NCI-H2227 (cell line): ENCODE measurements around the gene ZNF652.
"Not testable (repeated sequence)": the region's sequence is repeated elsewhere in the genome, so short reads cannot be mapped to it uniquely, and the experiment has no call there.

Source experiments
- DNase-seq: peaks from one replicate; lab custom pipeline; 2025; ENCODE audit not compliant: unreplicated experiment; lab: John Stamatoyannopoulos, UW

ZNF652 gene

DNA sequence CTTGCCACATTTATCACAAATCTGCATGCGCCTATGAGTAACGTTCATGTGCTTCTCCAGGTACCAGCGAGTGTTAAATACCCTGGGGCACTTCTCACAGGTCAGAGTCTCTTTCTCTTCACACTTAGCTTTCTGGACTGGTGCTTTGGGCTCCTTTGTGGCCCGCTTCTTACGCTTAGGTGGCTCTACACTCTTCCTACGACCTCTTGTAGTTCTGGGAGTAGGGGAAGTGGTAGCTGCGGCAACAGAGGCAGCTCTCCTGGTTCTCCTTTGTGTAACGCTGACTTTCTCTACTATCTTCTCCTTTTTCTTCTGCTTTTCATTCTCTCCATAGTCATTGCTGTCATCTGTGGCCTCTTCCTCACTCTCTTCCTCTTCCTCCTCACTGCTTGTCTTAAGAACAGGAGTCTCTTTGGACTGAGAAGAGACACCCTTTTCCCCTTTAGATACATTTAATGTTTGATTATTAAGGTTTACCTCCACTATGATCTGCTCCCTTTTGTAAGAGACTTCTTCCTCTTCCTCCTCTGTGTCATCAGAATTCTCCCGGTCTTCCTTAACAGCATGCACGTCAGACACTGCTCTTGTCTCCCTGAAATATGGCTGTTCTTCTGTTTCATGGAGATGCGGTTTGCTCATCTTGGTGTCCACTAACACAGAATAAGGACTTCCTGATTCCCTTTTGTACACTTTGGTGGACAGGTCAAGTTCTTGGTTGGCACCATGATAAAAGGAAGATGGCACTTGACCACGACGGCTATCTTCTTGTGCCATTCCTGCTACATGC, 45.0 kb downstream of the ZNF652 start:
- no peak for DNase-seq

DNA sequence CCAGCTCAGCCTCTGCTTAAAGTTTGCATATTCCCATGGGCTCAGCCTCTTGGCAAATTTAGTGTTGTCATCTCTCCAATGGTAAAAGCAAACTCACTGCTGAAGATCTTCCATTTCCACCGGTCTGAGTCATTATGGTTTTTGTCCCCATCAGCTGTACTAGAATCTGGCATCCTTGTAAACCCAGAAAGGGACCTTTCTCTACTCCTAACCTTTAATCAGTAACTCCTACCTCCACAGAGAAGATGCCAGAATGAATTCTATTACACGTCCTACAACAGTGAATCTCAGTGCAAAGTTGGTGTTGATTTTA, 45.8 kb downstream of the ZNF652 start:
- no peak for DNase-seq

DNA sequence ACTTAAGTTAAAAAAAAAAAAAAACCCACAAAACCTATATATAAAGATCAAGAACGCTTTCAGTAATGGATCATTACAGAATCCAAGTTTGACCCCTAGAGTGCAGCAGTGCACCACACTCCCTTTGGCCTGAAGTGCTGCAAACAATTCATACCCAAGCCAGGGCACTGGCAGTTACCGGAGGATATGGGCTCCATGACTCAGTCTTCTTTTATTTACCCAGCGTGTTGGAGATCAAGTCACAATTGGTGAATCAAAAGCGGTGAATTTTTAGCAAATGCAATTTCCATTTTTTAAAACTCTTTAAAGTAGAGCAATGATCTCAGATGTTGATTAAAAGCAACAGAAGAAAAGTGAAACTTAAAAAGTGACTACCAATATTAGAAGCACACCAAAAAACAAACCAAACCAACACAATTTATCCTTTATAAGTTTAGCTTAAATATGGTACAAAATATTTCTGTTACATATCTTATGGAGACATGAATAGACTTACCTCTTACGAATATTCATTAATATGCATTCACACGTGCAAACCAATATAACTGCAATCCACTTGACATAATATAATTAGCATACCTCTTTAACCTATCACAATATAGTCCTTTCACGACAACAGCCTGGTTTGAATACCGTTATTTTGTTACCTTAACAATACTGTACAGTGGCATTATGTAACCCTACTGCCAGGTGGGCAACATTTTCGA, 46.3 kb downstream of the ZNF652 start:
- peak; percentile 59 for DNase-seq

DNA sequence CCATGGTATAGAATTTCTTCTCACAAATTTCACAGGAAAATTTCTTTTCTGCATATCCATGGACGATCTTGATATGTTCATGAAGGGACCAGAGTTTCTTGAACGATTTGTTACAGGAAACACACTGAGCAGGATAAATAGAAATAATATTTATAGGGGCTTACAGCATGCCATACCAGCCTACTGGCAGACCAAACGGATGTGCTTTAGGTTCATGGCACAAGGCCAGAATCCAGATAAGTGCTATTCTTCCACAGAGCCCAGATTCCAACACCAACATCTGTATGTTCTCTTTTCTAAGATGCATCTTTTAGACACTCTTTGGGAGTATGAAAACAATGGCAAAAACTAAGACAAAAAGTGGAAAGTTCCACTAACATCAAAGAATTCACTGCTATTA, 49.3 kb downstream of the ZNF652 start:
- no peak for DNase-seq

DNA sequence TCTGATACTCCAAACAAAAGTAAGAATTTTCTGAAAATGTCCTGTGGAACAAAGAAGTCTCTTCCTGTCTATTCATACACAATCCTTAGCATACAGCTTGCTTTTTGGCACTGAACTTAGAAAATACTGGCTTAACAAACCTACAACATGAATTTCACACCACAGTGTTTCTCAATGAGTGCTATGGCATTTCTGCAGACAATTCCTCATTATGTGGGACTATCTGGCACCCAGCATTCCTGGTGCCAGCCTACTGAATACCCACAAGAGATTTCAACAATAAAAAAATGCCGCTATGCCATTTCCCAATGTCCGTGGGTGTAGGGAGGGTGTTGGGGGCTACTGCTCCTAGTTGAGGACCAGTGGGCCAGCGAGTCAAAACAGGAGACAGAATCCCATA, 62.1 kb downstream of the ZNF652 start:
- DNase-seq: no peak

DNA sequence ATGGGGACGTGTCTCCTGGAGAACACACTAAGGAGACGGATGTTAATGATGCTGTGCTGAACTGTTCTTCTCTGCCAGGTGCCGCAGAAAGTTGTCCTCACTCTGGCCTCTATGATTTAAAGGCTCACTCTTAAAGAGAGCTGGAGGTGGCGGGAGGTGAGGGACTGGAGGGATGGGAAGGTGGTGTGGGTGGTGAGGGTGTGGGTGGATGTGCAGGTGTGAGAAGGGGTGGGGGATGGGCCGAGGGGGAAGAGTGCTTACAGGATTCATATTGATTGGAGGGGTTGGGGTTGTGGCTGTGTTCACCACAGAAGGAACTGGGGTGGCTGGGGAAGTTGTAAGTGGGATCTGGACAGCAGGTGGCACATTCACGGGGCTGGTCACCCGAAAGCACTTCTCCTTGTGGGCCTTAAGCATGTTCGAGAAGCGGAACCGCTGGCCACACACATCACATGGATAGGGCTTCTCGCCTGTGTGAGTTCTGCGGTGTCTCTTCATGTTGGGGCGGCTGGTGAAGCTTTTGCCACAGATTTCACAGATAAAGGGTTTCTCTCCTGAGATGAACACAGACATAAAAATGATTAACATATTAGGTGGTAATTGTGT, 63.6 kb downstream of the ZNF652 start:
- DNase-seq: no peak

DNA sequence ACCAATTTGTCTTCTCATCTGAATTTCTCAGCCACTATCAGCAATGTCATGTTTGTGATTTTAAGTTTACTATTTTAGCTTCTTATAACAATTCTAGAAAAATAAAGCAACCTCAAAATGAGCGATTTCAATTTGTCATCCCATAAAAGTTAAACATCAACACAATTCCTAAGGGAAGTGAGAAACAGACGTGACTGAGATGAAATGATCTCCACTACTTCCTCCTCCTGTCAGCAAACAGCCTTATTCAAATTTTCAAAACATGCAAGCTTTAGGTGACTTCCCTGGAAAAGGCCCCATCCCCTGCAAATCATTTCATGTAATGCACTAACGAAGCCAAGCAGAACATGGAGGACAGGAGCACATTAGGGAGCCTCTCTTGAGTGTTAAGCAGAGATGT, 64.9 kb downstream of the ZNF652 start:
- DNase-seq: no peak

DNA sequence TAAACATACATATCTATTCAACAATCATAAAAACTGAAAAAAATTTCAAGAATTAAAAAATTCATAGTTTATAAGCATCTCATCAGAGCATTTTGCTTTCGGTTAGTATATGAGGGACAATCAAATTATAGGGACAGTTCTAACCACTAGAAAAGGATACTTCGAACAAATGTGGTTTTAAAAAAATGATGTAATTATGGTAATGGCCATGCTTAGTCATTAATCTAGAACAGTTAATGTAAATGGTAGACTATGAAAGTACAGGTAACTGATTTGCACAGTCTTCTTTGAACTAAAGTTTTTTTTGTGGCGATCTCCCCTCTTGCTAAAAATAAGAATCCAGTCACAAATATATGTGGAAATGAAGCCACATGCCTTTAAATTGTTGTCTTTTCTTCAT, 67.9 kb downstream of the ZNF652 start:
- no peak for DNase-seq

DNA sequence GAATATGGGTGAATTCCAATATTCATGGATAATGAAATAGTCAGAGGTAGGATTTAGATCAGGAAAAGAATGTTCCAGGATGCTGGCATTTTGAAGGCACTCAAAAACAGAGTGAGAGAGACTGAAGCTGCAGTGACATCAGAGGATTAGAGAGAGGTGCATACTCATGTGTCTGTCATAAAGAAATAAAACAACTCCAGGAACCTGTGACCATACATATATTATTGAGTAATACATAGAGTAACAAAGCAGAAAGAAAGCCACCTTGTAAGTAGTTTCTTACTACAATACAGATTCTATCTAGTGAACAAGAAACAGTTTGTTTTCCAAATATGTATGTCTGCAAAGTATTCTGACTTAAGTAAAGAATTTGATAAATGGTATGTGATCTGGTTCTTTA, 69.1 kb downstream of the ZNF652 start:
- DNase-seq: no peak

DNA sequence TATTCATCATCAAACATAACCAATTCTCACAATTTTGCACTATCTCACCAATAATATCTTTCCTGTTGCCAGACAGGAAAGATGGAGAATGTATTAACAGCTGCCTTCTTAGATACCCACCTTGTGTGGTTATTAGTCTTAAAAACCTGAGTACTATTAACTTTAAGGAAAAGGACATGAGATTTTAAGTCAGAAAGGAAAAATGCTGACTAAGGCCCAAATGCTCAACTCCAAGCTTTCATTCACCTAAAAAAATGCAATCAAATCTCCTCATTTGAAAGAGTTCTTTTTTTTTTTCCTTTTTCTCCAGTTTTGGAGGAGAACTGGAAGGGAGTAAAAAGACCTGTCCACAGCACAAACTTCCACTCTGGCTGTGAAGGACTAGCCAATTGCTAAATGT, 70.1 kb downstream of the ZNF652 start:
- DNase-seq: no peak

DNA sequence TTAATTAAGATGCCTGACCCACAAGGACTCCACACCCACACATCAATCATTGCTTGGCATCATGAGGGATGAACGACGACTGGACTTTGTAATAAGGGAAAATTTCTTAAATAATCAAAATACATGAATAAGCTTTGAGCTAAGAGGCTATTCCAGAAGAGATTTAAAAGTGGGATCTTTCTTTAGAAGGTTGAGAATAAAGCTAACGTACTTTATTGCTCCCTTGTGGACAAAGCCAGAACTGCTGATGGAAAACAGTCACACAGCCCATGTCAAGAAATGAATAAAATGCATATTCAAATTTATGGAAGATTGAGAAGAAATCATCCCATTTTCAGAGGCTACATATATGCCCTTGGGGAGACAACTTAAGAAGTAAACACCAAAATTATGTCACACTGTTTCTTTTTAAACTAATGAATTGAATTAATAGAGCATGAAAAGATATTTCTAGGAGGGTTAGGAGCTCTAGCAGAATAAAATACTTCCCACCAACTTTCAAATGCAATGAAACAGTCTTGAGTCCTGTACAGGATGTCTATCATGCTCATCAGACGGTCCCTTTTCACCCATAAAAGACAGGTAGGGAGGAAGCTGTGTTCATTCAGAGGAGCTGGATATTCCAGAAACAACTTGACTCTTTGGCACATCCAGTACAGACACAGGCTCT, 71.2 kb downstream of the ZNF652 start:
- peak; percentile 42 for DNase-seq

DNA sequence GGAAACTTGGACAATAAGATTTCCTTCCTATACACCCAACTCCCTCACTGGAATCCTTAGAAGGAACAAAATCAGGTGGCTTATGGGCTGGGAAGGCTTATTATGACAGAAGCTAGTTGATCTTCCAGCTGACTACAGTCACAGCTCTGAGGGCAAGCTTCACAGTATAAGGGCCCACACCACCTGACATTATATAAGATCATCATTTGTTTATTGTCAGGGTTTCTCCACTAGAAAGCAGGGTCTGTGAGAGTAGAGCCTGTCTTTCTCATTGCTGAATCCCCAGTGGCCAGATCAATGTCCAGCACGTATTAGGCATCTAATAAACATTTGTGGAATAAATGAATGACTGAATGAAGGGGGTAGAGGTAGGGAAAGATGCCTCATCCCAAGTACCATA, 73.7 kb downstream of the ZNF652 start:
- no peak for DNase-seq

DNA sequence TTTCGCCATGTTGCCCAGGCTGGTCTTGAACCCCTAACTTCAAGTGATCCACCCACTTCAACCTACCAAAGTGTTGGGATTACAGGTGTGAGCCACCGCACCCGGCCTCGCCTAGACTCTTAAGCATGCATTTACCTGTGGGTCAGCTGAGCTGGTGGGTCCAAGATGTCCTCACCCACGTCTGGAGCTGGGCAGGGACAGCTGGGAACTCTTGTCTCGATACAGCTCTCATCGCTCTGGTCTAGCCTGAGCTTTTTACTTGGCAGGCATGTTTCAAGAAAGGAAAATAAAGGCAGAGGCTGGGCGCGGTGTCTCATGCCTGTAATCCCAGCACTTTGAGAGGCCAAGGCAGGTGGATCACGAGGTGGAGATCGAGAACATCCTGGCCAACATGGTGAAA, 74.6 kb downstream of the ZNF652 start:
- DNase-seq: no peak

DNA sequence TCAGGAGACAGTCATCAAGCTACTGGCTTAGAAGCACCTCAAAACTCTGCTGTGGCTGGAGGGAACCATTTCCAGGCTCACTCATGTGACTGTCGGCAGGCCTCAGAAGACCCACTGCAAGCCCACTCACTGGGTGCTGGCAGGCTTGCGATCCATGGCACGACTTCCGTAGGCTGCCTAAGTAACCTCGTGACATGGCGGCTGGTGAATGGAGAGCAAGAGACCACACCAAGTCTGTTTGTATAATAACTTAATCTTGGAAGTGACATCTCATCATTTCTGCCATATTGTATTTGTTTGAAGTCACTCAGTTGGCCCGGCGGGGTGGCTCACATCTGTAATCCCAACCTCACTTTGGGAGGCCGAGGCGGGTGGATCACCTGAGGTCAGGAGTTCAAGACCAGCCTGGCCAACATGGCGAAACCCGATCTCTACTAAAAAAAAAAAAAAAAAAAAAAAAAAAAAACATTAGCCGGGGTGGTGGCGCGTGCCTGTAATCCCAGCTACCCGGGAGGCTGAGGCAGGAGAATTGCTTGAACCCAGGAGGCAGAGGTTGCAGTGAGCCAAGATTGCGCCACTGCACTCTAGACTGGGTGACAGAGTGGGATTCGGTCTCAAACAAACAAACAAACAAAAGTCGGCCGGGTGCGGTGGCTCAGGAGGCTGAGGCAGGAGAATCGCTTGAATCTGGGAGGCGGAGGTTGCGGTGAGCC, 75.6 kb downstream of the ZNF652 start:
- DNase-seq: not testable (repeated sequence)

DNA sequence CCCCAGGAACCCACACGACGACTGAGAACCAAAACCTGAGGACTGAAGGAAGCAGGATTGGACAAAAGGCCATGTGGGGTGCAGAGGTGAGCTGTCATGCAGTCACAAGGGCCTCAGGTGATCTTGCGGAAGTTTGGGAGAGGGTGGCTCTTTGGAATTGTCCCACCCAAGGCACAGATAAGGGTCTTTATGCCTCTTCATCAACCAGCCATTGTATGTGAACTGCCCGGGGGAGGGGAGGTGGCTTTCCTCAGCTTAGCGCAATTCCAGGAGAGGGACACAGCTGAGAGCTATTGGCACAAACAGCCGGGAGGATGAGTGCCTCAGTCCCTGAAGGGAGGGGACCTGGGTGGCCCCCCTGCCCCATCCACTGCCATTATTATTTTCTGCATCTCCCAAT, 76.3 kb downstream of the ZNF652 start:
- no peak for DNase-seq

DNA sequence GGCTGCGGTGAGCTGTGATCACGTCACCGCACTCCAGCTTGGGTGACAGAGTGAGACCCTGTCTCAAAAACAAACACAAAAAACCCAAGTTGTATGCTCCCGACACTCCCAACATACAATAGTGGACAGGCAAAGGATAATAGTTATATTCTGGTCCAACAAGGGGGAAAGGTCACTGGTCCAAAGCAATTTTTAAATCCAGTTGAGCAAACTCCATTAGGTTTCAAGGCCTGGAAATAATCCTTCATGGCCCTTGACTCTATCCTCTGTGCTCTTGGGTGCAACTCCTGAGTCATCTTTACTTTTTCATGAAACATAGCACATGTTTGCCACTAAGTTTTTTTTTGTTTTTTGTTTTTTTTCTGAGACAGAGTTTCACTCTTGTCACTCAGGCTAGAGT, 81.1 kb downstream of the ZNF652 start:
- DNase-seq: no peak

DNA sequence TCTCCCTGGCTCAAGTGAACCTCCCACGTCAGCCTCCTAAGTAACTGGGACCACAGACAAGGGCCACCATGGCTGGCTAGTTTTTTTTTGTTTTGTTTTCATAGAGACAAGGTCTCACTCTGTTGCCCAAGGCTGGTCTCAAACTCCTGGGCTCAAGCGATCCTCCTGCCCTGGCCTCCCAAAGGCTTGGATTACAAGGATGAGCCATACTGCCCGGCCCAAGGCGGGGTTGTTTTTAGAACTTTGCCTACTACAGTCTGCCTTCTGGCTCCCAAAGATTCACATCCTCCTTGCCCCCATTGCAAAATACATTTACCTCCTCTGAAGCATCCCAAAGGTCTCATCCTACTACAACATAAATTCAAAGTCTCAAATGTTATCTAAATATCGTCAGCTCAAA, 82.0 kb downstream of the ZNF652 start:
- DNase-seq: no peak

DNA sequence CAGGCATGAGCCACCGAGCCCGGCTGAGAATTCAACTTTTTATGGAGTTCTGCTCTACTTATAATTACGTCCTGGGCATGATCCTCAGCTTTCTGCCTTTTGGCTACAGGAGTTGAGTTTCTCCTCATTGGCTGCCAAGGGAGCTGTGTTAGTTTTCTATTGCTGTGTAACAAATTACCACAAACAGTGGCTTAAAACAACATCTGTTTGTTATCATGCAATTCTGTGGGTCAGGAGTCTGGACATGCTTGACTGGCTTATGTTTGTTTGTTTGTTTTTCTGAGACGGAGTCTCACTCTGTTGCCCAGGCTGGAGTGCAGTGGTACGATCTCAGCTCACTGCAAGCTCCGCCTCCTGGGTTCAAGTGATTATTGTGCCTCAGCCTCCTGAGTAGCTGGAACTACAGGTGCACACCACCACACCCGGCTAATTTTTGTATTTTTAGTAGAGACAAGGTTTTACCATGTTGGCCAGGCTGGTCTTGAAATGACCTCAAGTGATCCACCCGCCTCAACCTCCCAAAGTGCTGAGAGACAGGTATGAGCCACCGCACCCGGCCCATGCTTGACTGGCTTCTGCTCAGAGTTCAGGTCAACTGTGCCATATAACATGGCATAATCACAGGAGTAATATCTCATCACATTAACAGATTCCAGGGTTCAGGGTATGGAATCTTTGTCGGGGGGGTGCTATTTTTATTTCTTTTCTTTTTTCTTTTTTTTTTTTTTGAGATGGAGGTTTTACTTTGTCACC, 82.6 kb downstream of the ZNF652 start:
- not testable (repeated sequence) for DNase-seq

DNA sequence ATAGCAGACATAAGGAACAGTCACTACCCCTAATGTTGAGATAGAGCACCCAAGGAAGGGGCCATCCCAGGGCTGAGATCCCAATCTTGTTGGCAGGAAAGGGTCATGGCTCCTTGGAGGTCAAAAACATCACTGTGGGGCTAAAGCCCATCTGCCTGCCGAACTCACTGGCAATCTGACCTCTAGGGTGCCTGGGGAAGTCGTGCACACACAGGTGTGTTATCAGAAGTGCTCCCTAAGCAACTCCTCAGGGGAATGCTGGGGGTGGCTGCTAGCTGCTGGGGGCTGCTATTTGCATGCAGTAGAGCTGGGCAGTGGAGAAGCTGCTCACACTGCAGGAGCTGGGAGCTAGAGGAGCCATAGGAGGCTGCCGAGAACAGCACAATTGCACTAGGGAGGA, 84.0 kb downstream of the ZNF652 start:
- DNase-seq: no peak

DNA sequence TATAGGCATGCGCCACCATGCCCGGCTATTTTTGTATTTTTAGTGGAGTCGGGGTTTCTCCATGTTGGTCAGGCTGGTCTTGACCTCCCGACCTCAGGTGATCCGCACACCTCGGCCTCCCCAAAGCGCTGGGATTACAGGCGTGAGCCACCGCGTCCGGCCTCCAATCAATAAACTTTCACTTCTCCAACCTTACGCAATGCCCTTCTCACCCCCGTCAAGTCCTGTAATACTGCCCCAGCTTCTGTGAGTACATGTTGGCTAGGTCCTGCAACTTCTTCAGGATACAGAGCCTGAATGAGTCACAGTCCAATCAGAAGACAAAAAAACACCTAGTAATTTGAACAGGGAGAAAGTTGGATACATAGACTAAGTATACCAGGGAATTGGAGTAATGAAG, 84.4 kb downstream of the ZNF652 start:
- DNase-seq: no peak

DNA sequence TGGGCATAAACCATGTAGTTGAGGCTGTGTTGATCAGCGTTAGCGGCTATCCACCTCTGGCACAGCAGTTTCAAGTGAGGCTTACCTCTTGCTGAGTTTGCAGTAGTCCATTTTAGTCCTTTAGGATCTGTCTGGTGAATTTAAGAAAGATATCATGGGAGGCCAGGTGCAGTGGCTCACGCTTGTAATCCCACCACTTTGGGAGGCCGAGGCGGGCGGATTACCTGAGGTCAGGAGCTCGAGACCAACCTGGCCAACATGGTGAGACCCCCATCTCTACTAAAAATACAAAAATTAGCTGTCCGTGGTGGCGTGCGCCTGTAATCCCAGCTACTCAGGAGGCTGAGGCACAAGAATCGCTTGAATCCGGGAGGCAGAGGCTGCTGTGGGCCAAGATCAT, 86.1 kb downstream of the ZNF652 start:
- not testable (repeated sequence) for DNase-seq
